Sigmoid colon (tissue), 7 donors: ENCODE data around the gene PPP4C. TPM values are rescaled to one million over a fixed set of nuclear protein-coding genes. Genes with fewer than 3 reads are reported as not detected.

Experiments
- DNase-seq: peaks from one replicate; pipeline ENCODE4 v3.0.0-alpha.2; 2019
- H3K27ac ChIP-seq, 4 donors: fragments of 200-600 bp; sonication (generic); one replicate each; pipeline ENCODE4 v1.5.1; 2016 to 2019; ENCODE audit warnings: mild to moderate bottlenecking in 1 of 4
- H3K27me3 ChIP-seq, 3 donors: fragments of 200-600 bp; sonication (generic); one replicate each; pipeline ENCODE4 v1.5.1; 2019; ENCODE audit warnings: mild to moderate bottlenecking in 1 of 3
- H3K36me3 ChIP-seq, 4 donors: fragments of 200-600 bp; sonication (generic); one replicate each; pipeline ENCODE4 v1.5.1; 2016 to 2019
- H3K4me1 ChIP-seq, 4 donors: fragments of 200-600 bp; sonication (generic); one replicate each; pipeline ENCODE4 v1.5.1; 2017 to 2019
- H3K4me3 ChIP-seq, 4 donors: fragments of 200-600 bp; sonication (generic); one replicate each; pipeline ENCODE4 v1.5.1; 2017 to 2019; ENCODE audit warnings: mild to moderate bottlenecking in 2 of 4, moderate library complexity in 1 of 4
- H3K9me3 ChIP-seq, 4 donors: fragments of 200-600 bp in 3 of 4; sonication (generic) in 3 of 4; one replicate each; pipeline versions ENCODE4 v1.5.1 to v1.6.1; 2013 to 2019
- EP300 ChIP-seq, 4 donors: sonication (generic); formaldehyde crosslinking; IDR thresholded peaks; one replicate each; pipeline ENCODE4 v1.6.1; 2017; ENCODE audit warnings: antibody characterized with exemption in 4 of 4
- POLR2A ChIP-seq, 2 donors: fragments of 450-650 bp; IDR thresholded peaks; one replicate each; pipeline ENCODE4 v1.6.1; 2016; ENCODE audit warnings: antibody characterized with exemption in 2 of 2, mild to moderate bottlenecking in 2 of 2, moderate library complexity in 2 of 2
- POLR2AphosphoS5 ChIP-seq, 4 donors: sonication (generic); formaldehyde crosslinking; IDR thresholded peaks; one replicate each; pipeline ENCODE4 v1.6.1; 2017; ENCODE audit warnings: antibody characterized with exemption in 4 of 4
- WGBS, 2 donors: extraction: QIAGEN DNeasy Blood & Tissue Kit; methylation state at CpG; one replicate each; pipeline ENCODE4 v1.1.7; 2013; 5-methylcytosine and 5-hydroxymethylcytosine counted together
- intact Hi-C: fragments of 100-400 bp; cut with DNase I; formaldehyde crosslinking; loops from one replicate; pipeline ENCODE4 v1.15.1; 2023
- polyA plus RNA-seq, 3 donors: library from polyadenylated mRNA; stranded (reverse); fragments of 200-250 nt; gene quantifications; one replicate each; pipeline ENCODE4 v1.2.3, GENCODE V29; 2013
- total RNA-seq, 4 donors: library from RNA; depleted of rRNA; stranded (reverse); fragments of >200 nt; gene quantifications; one replicate each; pipeline ENCODE4 v1.1.0, GENCODE V29; 2016
- TF ChIP-seq, protein P1 (sequence below), 4 experiments: fragments of 450-650 bp in 3 of 4; fragments of 200-600 bp in 1 of 4; IDR thresholded peaks; one replicate each; pipeline ENCODE4 v1.5.1; 2016 to 2019; ENCODE audit warnings: antibody characterized with exemption in 4 of 4, mild to moderate bottlenecking in 3 of 4, moderate library complexity in 2 of 4
- donor health status: healthy with polysubstance abuse.
- donor health status: Bipolar disorder and iron deficiency.
- donor health status: healthy.

PPP4C gene
- total and polyA plus RNA-seq, 7 donors: 39.2 to 155 (median 45.6) TPM

GRCh38 chr16:30049871-30050270, 25.9 kb upstream of the PPP4C start:
- no peaks in the 10 kb centered on the region for H3K9me3 ChIP-seq
- H3K27ac ChIP-seq: no peak overlapping the region
- no peaks in the 10 kb centered on the region for H3K27me3 ChIP-seq
- WGBS, 2 donors: 94 to 96% methylated on average over 8 of the region's 8 CpGs
- TF ChIP-seq, protein P1, sequence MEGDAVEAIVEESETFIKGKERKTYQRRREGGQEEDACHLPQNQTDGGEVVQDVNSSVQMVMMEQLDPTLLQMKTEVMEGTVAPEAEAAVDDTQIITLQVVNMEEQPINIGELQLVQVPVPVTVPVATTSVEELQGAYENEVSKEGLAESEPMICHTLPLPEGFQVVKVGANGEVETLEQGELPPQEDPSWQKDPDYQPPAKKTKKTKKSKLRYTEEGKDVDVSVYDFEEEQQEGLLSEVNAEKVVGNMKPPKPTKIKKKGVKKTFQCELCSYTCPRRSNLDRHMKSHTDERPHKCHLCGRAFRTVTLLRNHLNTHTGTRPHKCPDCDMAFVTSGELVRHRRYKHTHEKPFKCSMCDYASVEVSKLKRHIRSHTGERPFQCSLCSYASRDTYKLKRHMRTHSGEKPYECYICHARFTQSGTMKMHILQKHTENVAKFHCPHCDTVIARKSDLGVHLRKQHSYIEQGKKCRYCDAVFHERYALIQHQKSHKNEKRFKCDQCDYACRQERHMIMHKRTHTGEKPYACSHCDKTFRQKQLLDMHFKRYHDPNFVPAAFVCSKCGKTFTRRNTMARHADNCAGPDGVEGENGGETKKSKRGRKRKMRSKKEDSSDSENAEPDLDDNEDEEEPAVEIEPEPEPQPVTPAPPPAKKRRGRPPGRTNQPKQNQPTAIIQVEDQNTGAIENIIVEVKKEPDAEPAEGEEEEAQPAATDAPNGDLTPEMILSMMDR (IDR thresholded peaks at IDR 0.05): no peak
- no peak for TF ChIP-seq POLR2AphosphoS5 (IDR thresholded peaks at IDR 0.05)
- no peak for TF ChIP-seq POLR2A (IDR thresholded peaks at IDR 0.05)
- TF ChIP-seq EP300 (IDR thresholded peaks at IDR 0.05): no peak
- peaks cover 0 to 17% (median 13%) of the 10 kb centered on the region in 4 donors for H3K4me1 ChIP-seq
- no peaks in the 10 kb centered on the region for H3K36me3 ChIP-seq
- no peak for DNase-seq
- H3K4me3 ChIP-seq: no peak overlapping the region
- intact Hi-C loops: loop anchor here (5.0 kb wide), 1 partner anchor 47 kb away; the partner anchor contains the start of gene YPEL3

DNA sequence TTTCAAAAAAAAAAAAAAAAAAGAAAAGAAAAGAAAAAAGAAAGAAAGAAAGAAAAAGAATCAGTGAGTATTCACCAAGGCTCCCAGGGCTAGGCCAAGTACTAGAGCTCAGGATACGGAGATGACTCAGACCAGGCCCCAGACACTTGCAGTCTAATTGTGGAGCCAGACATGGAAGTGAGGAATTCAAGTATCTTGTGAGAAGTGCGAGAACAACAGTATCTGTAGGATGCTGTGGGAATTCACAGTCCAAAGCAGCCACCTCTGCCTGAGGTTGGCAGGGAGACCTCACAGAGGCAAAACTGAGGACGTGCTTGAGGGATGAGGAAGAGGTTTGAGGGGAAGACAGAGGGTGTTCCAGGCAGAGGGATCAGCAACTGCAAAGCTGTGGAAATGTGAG, 24.3 kb upstream of the PPP4C start:
- Histone ChIP-seq H3K27me3 (no peaks in the 10 kb centered on the region), H3K36me3 (no peaks in the 10 kb centered on the region), H3K4me3 (no peak overlapping the region), H3K4me1 (peaks cover 0 to 17% (median 13%) of the 10 kb centered on the region in 4 donors), H3K27ac (no peak overlapping the region), H3K9me3 (no peaks in the 10 kb centered on the region)
- TF ChIP-seq, protein P1 (IDR thresholded peaks at IDR 0.05): no peak
- TF ChIP-seq EP300 (IDR thresholded peaks at IDR 0.05): no peak
- TF ChIP-seq POLR2A (IDR thresholded peaks at IDR 0.05): no peak
- no peak for TF ChIP-seq POLR2AphosphoS5 (IDR thresholded peaks at IDR 0.05)
- WGBS, 2 donors: 88 to 93% methylated on average over 3 of the region's 3 CpGs
- no peak for DNase-seq
- intact Hi-C loops: loop anchor here (5.0 kb wide), 1 partner anchor 46 kb away; the partner anchor contains the start of gene YPEL3

DNA sequence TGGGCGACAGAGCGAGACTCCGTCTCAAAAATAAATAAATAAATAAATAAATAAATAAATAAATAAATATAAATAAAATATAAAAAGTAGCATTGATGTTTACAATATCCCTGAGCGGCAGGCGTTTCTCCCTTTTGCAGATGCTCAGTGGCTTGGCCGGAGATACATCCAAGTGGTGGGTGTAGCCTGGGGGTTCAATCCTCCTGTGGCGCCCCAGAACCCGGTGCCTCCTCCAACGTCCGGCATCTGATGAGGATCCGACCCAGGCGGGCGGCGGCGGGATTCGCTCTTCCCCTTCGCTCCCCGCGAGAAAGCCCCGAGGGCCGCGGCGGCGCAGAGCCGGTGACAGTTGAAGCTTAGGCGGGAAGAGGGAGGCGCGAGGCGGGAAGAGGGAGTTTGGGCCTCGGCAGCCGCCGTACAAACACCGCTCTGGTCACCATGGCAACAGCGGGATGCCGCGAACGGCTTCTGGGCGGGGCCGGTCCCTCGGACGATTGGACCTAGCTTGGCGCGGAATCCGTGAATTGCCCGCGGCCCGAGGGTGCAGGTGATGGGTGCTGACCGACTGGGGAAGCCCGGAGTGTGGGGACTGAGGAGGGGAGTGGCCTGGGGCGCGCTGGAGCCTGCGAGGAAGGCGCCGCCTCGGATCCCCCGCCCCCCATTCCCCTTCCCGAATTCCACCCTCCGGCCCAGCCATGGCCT, 23.0 kb upstream of the PPP4C start:
- H3K4me3 ChIP-seq: peak overlapping the region; percentile 53 to 80 (median 66)
- no peaks in the 10 kb centered on the region for H3K9me3 ChIP-seq
- peak; percentile 97 for DNase-seq
- H3K27me3 ChIP-seq: no peaks in the 10 kb centered on the region
- H3K36me3 ChIP-seq: no peaks in the 10 kb centered on the region
- intact Hi-C loops: loop anchor here (5.0 kb wide), 1 partner anchor 44 kb away; the partner anchor contains the start of gene YPEL3
- peak overlapping the region; percentile 25 to 53 (median 44) for H3K27ac ChIP-seq
- peaks cover 0 to 17% (median 13%) of the 10 kb centered on the region in 4 donors for H3K4me1 ChIP-seq
- WGBS, 2 donors: 4 to 5% methylated on average over 55 to 58 of the region's 58 CpGs
- no peak for TF ChIP-seq POLR2A (IDR thresholded peaks at IDR 0.05)
- TF ChIP-seq, protein P1 (IDR thresholded peaks at IDR 0.05): no peak
- peak; percentile 54 to 85 (median 56) for TF ChIP-seq POLR2AphosphoS5 (IDR thresholded peaks at IDR 0.05)
- TF ChIP-seq EP300 (IDR thresholded peaks at IDR 0.05): no peak

DNA sequence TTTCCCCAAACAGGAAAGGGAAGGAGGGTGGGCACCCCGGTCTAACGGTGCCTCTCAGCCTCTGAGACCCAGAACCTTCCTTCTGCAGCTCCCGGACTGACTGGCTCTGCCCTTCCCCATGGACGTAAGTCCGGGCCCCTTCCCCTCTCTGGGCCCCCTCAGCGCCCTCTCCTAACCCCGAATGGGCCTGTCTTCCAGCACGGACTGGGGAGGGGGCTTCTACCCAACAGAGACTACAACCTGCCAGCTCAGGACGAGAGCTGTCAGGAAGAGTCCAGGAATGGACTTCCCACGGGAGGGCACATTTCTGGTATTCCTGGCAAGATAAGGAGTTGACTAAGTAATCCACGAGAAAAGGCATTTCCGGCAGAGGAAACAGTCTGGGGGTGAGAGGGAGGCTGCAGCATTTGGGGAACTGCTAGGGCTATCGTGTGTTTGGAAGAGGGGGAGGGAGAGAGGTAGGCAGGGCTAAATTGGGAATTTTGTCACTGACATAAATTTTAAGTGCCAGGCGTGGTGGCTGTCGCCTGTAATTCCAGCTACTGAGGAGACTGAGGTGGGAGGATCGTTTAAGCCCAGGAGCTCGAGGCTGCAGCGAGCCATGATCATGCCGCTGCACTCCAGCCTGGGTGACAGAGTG, 22.3 kb upstream of the PPP4C start:
- WGBS, 2 donors: 5 to 9% methylated on average over 19 of the region's 19 CpGs

More for the DNA sequence above, 22.3 kb upstream of the PPP4C start:
- Histone ChIP-seq H3K4me1 (peaks cover 0 to 17% (median 13%) of the 10 kb centered on the region in 4 donors), H3K27ac (peak overlapping the region; percentile 25 to 53 (median 44)), H3K4me3 (peak overlapping the region; percentile 53 to 80 (median 66)), H3K9me3 (no peaks in the 10 kb centered on the region), H3K27me3 (no peaks in the 10 kb centered on the region), H3K36me3 (no peaks in the 10 kb centered on the region)
- no peak for DNase-seq
- intact Hi-C loops: loop anchor here (5.0 kb wide), 1 partner anchor 44 kb away; the partner anchor contains the start of gene YPEL3
- no peak for TF ChIP-seq EP300 (IDR thresholded peaks at IDR 0.05)
- TF ChIP-seq, protein P1 (IDR thresholded peaks at IDR 0.05): no peak
